PC-9 (cell line): Measurements from ENCODE around the gene TIGD1. TPM values are rescaled to one million over a fixed set of nuclear protein-coding genes. Genes with fewer than 3 reads are reported as not detected.

Experiments
- BruUV-seq: library from RNA; stranded (reverse); fragments of 400-500 nt; replicated peaks from 2 replicates; lab custom pipeline; 2021; lab: Mats Ljungman, UMichigan
- CTCF ChIA-PET: fragments of 300-600 bp; sonication (Branson Sonifier 250); formaldehyde crosslinking; loops from one replicate; lab custom pipeline; 2022; ENCODE audit warnings: antibody characterized with exemption; lab: Charles Lee
- POLR2A ChIA-PET: fragments of 300-600 bp; sonication (Branson Sonifier 250); formaldehyde crosslinking; loops from one replicate; lab custom pipeline; 2022; ENCODE audit warnings: antibody characterized with exemption; ENCODE audit not compliant: unreplicated experiment; lab: Charles Lee
- DNase-seq, 2 experiments: peaks; one replicate each; pipeline versions ENCODE4 v3.0.0 to v3.0.0-alpha.2; 2015 to 2022; ENCODE audit warnings: mixed read lengths in 1 of 2
- H2AFZ ChIP-seq: fragments of 200-600 bp; sonication (generic); 2 replicates; pipeline ENCODE4 v1.8.1; 2017; ENCODE audit warnings: antibody characterized with exemption
- H3F3A ChIP-seq: fragments of 200-600 bp; sonication (generic); 2 replicates; pipeline ENCODE4 v1.8.1; 2017; ENCODE audit warnings: antibody characterized with exemption, mild to moderate bottlenecking, low read depth; ENCODE audit not compliant: insufficient read depth
- H3K27ac ChIP-seq: fragments of 200-600 bp; sonication (generic); 2 replicates; pipeline ENCODE4 v1.6.1; 2016; ENCODE audit warnings: mixed run types
- H3K27me3 ChIP-seq: fragments of 200-600 bp; sonication (generic); 2 replicates; pipeline ENCODE4 v1.6.1; 2016; ENCODE audit warnings: low read depth, mixed run types; ENCODE audit not compliant: insufficient read depth
- H3K36me3 ChIP-seq: fragments of 200-600 bp; sonication (generic); 2 replicates; pipeline ENCODE4 v1.6.1; 2016; ENCODE audit warnings: low read depth, mixed run types
- H3K4me1 ChIP-seq: fragments of 200-600 bp; sonication (generic); replicated peaks from 2 replicates; pipeline ENCODE4 v1.6.1; 2016; ENCODE audit warnings: mixed run types; ENCODE audit not compliant: insufficient read depth
- H3K4me2 ChIP-seq: fragments of 200-600 bp; sonication (generic); 2 replicates; pipeline ENCODE4 v1.6.1; 2017; ENCODE audit warnings: mixed run types
- H3K4me3 ChIP-seq: fragments of 200-600 bp; sonication (generic); 2 replicates; pipeline ENCODE4 v1.6.1; 2016; ENCODE audit warnings: mixed run types
- H3K79me2 ChIP-seq: fragments of 200-600 bp; sonication (generic); 2 replicates; pipeline ENCODE4 v1.6.1; 2017; ENCODE audit warnings: low read depth, mixed run types
- H3K9me2 ChIP-seq: fragments of 200-600 bp; sonication (generic); 2 replicates; pipeline ENCODE4 v1.8.1; 2017; ENCODE audit warnings: mild to moderate bottlenecking; ENCODE audit not compliant: insufficient read depth
- H3K9me3 ChIP-seq: fragments of 200-600 bp; sonication (generic); 2 replicates; pipeline ENCODE4 v1.8.1; 2016; ENCODE audit warnings: low read depth; ENCODE audit not compliant: insufficient read depth
- H4K20me1 ChIP-seq: fragments of 200-600 bp; sonication (generic); 2 replicates; pipeline ENCODE4 v1.8.1; 2017; ENCODE audit not compliant: insufficient read depth
- CTCF ChIP-seq: fragments of 200-600 bp; sonication (generic); conservative IDR thresholded peaks from 2 replicates; pipeline ENCODE4 v1.6.1; 2017; ENCODE audit warnings: mixed run types, antibody characterized with exemption, mild to moderate bottlenecking, moderate library complexity
- EZH2 ChIP-seq: fragments of 200-600 bp; sonication (generic); IDR thresholded peaks from 2 replicates; pipeline ENCODE4 v1.8.0; 2017; ENCODE audit warnings: antibody characterized with exemption, low read depth
- intact Hi-C: fragments of 100-400 bp; cut with micrococcal nuclease; formaldehyde crosslinking; loops from one replicate; pipeline ENCODE4 v1.10.0; 2022; ENCODE audit not compliant: unreplicated experiment
- total RNA-seq: library from RNA; stranded (reverse); gene quantifications from 2 replicates; pipeline ENCODE4 v1.2.3, GENCODE V29; 2021

Gene TIGD1
- total RNA-seq, 1 experiment from 2014 or later, result 12.7 TPM

GRCh38 chr2:232568161-232568560 is 17.8 kb upstream of the TIGD1 start:
- DNase-seq, result peak in 1 of 2 experiments; percentile 39
- H3K27ac ChIP-seq, result no peak overlapping the region
- no peaks in the 10 kb centered on the region for H3K27me3 ChIP-seq
- CTCF ChIA-PET, result no interaction called here
- no peaks in the 10 kb centered on the region for H3F3A ChIP-seq
- TF ChIP-seq CTCF (no peak), EZH2 (no peak)
- H3K79me2 ChIP-seq, result no peaks in the 10 kb centered on the region
- H3K36me3 ChIP-seq, result peaks cover 24% of the 10 kb centered on the region
- no peaks in the 10 kb centered on the region for H3K4me1 ChIP-seq
- H3K4me2 ChIP-seq, result no peak overlapping the region
- H3K4me3 ChIP-seq, result no peak overlapping the region
- no peaks in the 10 kb centered on the region for H3K9me3 ChIP-seq
- intact Hi-C loops, result no loop called here
- no peak overlapping the region for H2AFZ ChIP-seq
- no peaks in the 10 kb centered on the region for H3K9me2 ChIP-seq
- no TSS peak for BruUV-seq
- H4K20me1 ChIP-seq, result no peaks in the 10 kb centered on the region
- POLR2A ChIA-PET, result no interaction called here

GRCh38 chr2:232567721-232568120 is 17.4 kb upstream of the TIGD1 start:
- Histone ChIP-seq H3K27me3 (no peaks in the 10 kb centered on the region), H3K9me3 (no peaks in the 10 kb centered on the region), H3K4me3 (no peak overlapping the region), H4K20me1 (no peaks in the 10 kb centered on the region), H3K27ac (no peak overlapping the region), H2AFZ (no peak overlapping the region), H3K9me2 (no peaks in the 10 kb centered on the region), H3K4me1 (no peaks in the 10 kb centered on the region), H3F3A (no peaks in the 10 kb centered on the region), H3K4me2 (no peak overlapping the region), H3K36me3 (peaks cover 24% of the 10 kb centered on the region), H3K79me2 (no peaks in the 10 kb centered on the region)
- ChIA-PET CTCF (no interaction called here), POLR2A (no interaction called here)
- TF ChIP-seq CTCF, result no peak
- TF ChIP-seq EZH2, result no peak
- intact Hi-C loops, result no loop called here
- no peak for DNase-seq
- BruUV-seq, result no TSS peak

- H3K79me2 ChIP-seq, result no peaks in the 10 kb centered on the region
- 0 out of 2 replicates have a peak, but pooled peaks cover 5% of the 10 kb centered on the region for H3F3A ChIP-seq
- ChIA-PET CTCF (no interaction called here), POLR2A (no interaction called here)
- no TSS peak for BruUV-seq
- H2AFZ ChIP-seq, result no peak overlapping the region
- H3K4me2 ChIP-seq, result no peak overlapping the region
- H3K36me3 ChIP-seq, result peaks cover 21% of the 10 kb centered on the region
- no peaks in the 10 kb centered on the region for H3K9me3 ChIP-seq
- 0 out of 2 replicates have a peak, but pooled peaks cover 6% of the 10 kb centered on the region for H4K20me1 ChIP-seq
- no peaks in the 10 kb centered on the region for H3K27me3 ChIP-seq
- H3K4me3 ChIP-seq, result no peak overlapping the region
- no peak overlapping the region for H3K27ac ChIP-seq
- H3K9me2 ChIP-seq, result no peaks in the 10 kb centered on the region
- no peak for TF ChIP-seq CTCF
- no peak for TF ChIP-seq EZH2
- DNase-seq, result no peak
- no peaks in the 10 kb centered on the region for H3K4me1 ChIP-seq
- intact Hi-C loops, result no loop called here
Measured at GRCh38 chr2:232563580-232563979, 13.2 kb upstream of the TIGD1 start.
